A549 (cell line): Measurements from ENCODE around the gene COL13A1. TPM values are rescaled to one million over a fixed set of nuclear protein-coding genes. Genes with fewer than 3 reads are reported as not detected.

Experiments
- ATAC-seq, 2 experiments: fragments of 200-7000 bp in 1 of 2; fragments of >200 bp in 1 of 2; cut with Nextera tagmentation in 1 of 2; cut with Tn5 transposase in 1 of 2; 3 replicates each; pipeline versions ENCODE4 v1.8.0 to v1.9.1; 2018 to 2020; ENCODE audit warnings: mild to moderate bottlenecking in 1 of 2, moderate library complexity in 1 of 2
- CTCF ChIA-PET: fragments of 300-600 bp; sonication (Branson Sonifier 250); formaldehyde crosslinking; extraction: SDS; loops from one replicate; lab custom pipeline; 2021; ENCODE audit warnings: antibody characterized with exemption, inconsistent platforms; lab: Yijun Ruan, JAX
- POLR2A ChIA-PET: fragments of 350-600 bp; formaldehyde crosslinking; extraction: SDS; loops from one replicate; lab custom pipeline; 2021; ENCODE audit warnings: antibody characterized with exemption, inconsistent platforms; lab: Yijun Ruan, JAX
- DNase-seq, 2 experiments: peaks; one replicate each; pipeline versions ENCODE4 v3.0.0 to v3.0.0-alpha.2; 2011 to 2016; ENCODE audit warnings: low read depth in 1 of 2, low spot score in 1 of 2
- FAIRE-seq: peaks from 2 replicates; lab custom pipeline; 2011; peaks lifted over from hg19 to GRCh38; lab: Jason Lieb, UNC
- H3K27ac ChIP-seq, 2 experiments: fragments of >200 bp; sonication (Bioruptor Twin); formaldehyde crosslinking; 3 replicates each; pipeline ENCODE4 v1.5.1; 2016 to 2017
- H3K4me1 ChIP-seq: fragments of >200 bp; sonication (Bioruptor Twin); formaldehyde crosslinking; 3 replicates; pipeline ENCODE4 v1.6.1; 2016
- H3K4me2 ChIP-seq: fragments of >200 bp; sonication (Bioruptor Twin); formaldehyde crosslinking; 3 replicates; pipeline ENCODE4 v1.6.1; 2016
- H3K4me3 ChIP-seq: fragments of >200 bp; sonication (Bioruptor Twin); formaldehyde crosslinking; 3 replicates; pipeline ENCODE4 v1.5.1; 2016
- H3K9me3 ChIP-seq: fragments of >200 bp; sonication (Bioruptor Twin); formaldehyde crosslinking; 3 replicates; pipeline ENCODE4 v1.6.1; 2016
- CBX8 ChIP-seq: fragments of 200-600 bp; sonication (generic); IDR thresholded peaks from 2 replicates; pipeline ENCODE4 v1.6.1; 2016
- CHD4 ChIP-seq: fragments of 200-600 bp; sonication (generic); IDR thresholded peaks from 2 replicates; pipeline ENCODE4 v1.6.1; 2016; ENCODE audit warnings: antibody characterized with exemption, mild to moderate bottlenecking, borderline replicate concordance
- EP300 ChIP-seq, 2 experiments: fragments of >200 bp; sonication (Bioruptor Twin); formaldehyde crosslinking; IDR thresholded peaks; 2 replicates in 1 of 2; 3 replicates in 1 of 2; pipeline ENCODE4 v1.6.1; 2016 to 2017
- FOSL2 ChIP-seq, 2 experiments: fragments of 450-650 bp in 1 of 2; fragments of >200 bp in 1 of 2; sonication (Bioruptor Twin) in 1 of 2; formaldehyde crosslinking; IDR thresholded peaks; 2 replicates each; pipeline versions ENCODE4 v1.5.0 to v1.6.1; 2016 to 2020; ENCODE audit warnings: mild to moderate bottlenecking in 1 of 2, moderate library complexity in 1 of 2
- HEYL ChIP-seq: fragments of 250-450 bp; sonication (Bioruptor Pico); IDR thresholded peaks from 2 replicates; pipeline ENCODE4 v1.8.0; 2021; ENCODE audit warnings: mild to moderate bottlenecking, moderate library complexity
- HOXA7 ChIP-seq: fragments of 250-450 bp; sonication (Bioruptor Pico); IDR thresholded peaks from 2 replicates; pipeline ENCODE4 v1.5.0; 2020; ENCODE audit warnings: mild to moderate bottlenecking, moderate library complexity
- HOXB5 ChIP-seq: fragments of 250-450 bp; sonication (Bioruptor Pico); IDR thresholded peaks from 2 replicates; pipeline ENCODE4 v1.5.0; 2020; ENCODE audit warnings: mild to moderate bottlenecking, moderate library complexity
- JUN ChIP-seq, 2 experiments: fragments of >200 bp; sonication (Bioruptor Twin); formaldehyde crosslinking; IDR thresholded peaks; 2 replicates in 1 of 2; 3 replicates in 1 of 2; pipeline ENCODE4 v1.6.1; 2016 to 2017
- KDM5A ChIP-seq: fragments of 200-600 bp; sonication (generic); IDR thresholded peaks from 2 replicates; pipeline ENCODE4 v1.6.1; 2016; ENCODE audit warnings: antibody characterized with exemption, mild to moderate bottlenecking
- MAFK ChIP-seq: fragments of 450-650 bp; IDR thresholded peaks from 2 replicates; pipeline ENCODE4 v1.6.1; 2014; ENCODE audit not compliant: partially characterized antibody
- RFX5 ChIP-seq: fragments of 450-650 bp; IDR thresholded peaks from 2 replicates; pipeline ENCODE4 v1.7.1; 2014; ENCODE audit warnings: antibody characterized with exemption, mild to moderate bottlenecking, moderate library complexity
- SMC3 ChIP-seq: fragments of >200 bp; sonication (Bioruptor Twin); formaldehyde crosslinking; IDR thresholded peaks from 3 replicates; pipeline ENCODE4 v1.6.1; 2018; ENCODE audit warnings: inconsistent platforms
- SREBF2 ChIP-seq: fragments of 450-650 bp; IDR thresholded peaks from 2 replicates; pipeline ENCODE4 v1.6.1; 2014; ENCODE audit warnings: mild to moderate bottlenecking, moderate library complexity
- TFCP2L1 ChIP-seq: fragments of 250-450 bp; sonication (Bioruptor Pico); IDR thresholded peaks from 2 replicates; pipeline ENCODE4 v1.5.0; 2021; ENCODE audit warnings: mild to moderate bottlenecking
- ZNF302 ChIP-seq: fragments of 250-450 bp; sonication (Bioruptor Pico); IDR thresholded peaks from 2 replicates; pipeline ENCODE4 v1.9.0; 2021; ENCODE audit warnings: inconsistent platforms, mild to moderate bottlenecking, moderate library complexity
- ZSCAN20 ChIP-seq: fragments of 250-450 bp; sonication (Bioruptor Pico); IDR thresholded peaks from 2 replicates; pipeline ENCODE4 v1.8.0; 2022; ENCODE audit warnings: mild to moderate bottlenecking, moderate library complexity
- WGBS: methylation state at CpG from one replicate; pipeline ENCODE4 v1.1.6; 2017; ENCODE audit errors: missing lambda C conversion rate; 5-methylcytosine and 5-hydroxymethylcytosine counted together
- polyA plus RNA-seq, 4 experiments: library from polyadenylated mRNA; depleted of rRNA in 3 of 4; stranded (reverse); fragments of >200 nt; fragmentation: RNase III in 1 of 4; extraction: RNeasy Plus Mini Kit Qiagen cat#74134 plus additional on column Dnase treatment in 1 of 4; gene quantifications; 2 replicates in 3 of 4; 3 replicates in 1 of 4; pipeline ENCODE4 v1.2.3, GENCODE V29; 2011 to 2017
- TF ChIP-seq, protein P1 (sequence below): fragments of 450-650 bp; IDR thresholded peaks from 2 replicates; pipeline ENCODE4 v1.6.1; 2014; ENCODE audit warnings: antibody characterized with exemption
- TF ChIP-seq, protein P2 (sequence below): fragments of 250-450 bp; sonication (Bioruptor Pico); IDR thresholded peaks from 2 replicates; pipeline ENCODE4 v1.5.0; 2020; ENCODE audit warnings: low read depth, mild to moderate bottlenecking, moderate library complexity
- TF ChIP-seq, protein P3 (sequence below): IDR thresholded peaks from 2 replicates; pipeline ENCODE4 v1.6.1; 2012; ENCODE audit warnings: low read depth, borderline replicate concordance
- TF ChIP-seq, protein P4 (sequence below): fragments of 200-600 bp; sonication (generic); IDR thresholded peaks from 2 replicates; pipeline ENCODE4 v1.6.1; 2016; ENCODE audit warnings: antibody characterized with exemption, mild to moderate bottlenecking, moderate library complexity
- TF ChIP-seq, protein P5 (sequence below): fragments of 250-450 bp; sonication (Bioruptor Pico); IDR thresholded peaks from 2 replicates; pipeline ENCODE4 v1.5.0; 2021; ENCODE audit warnings: mild to moderate bottlenecking, moderate library complexity, borderline replicate concordance

COL13A1 gene
- polyA plus RNA-seq, 2 of the 4 experiments (the other 2 are of a cell fraction): 0.08 to 0.27 TPM

DNA sequence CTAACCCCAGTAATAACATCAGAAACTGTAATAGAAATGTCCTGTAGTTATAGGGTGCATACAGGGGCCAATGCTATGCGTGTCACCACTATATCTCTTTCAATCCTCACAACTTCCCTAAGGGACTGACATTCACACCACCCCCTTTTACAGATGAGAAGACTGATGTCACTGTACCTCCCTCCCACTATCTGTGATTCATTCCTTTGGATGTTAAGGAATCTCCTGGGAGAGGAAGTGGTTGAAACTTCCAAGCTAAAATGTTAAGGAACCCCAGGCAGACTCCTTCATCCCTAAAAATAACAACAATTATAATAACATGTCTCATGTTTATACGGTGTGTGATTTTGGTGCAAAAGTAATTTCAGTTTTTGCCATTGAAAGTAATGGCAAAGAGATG, 5.4 kb downstream of the COL13A1 start:
- peak; percentile 14 to 32; a peak in 3 of 6 replicates for ATAC-seq
- no peak for TF ChIP-seq CBX8
- TF ChIP-seq ZNF302: no peak
- TF ChIP-seq, protein P1, sequence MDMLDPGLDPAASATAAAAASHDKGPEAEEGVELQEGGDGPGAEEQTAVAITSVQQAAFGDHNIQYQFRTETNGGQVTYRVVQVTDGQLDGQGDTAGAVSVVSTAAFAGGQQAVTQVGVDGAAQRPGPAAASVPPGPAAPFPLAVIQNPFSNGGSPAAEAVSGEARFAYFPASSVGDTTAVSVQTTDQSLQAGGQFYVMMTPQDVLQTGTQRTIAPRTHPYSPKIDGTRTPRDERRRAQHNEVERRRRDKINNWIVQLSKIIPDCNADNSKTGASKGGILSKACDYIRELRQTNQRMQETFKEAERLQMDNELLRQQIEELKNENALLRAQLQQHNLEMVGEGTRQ: no peak
- TF ChIP-seq, protein P2, sequence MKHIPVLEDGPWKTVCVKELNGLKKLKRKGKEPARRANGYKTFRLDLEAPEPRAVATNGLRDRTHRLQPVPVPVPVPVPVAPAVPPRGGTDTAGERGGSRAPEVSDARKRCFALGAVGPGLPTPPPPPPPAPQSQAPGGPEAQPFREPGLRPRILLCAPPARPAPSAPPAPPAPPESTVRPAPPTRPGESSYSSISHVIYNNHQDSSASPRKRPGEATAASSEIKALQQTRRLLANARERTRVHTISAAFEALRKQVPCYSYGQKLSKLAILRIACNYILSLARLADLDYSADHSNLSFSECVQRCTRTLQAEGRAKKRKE (CRISPR knock-in tag): no peak
- TF ChIP-seq ZSCAN20 (CRISPR knock-in tag): no peak
- TF ChIP-seq, protein P3, sequence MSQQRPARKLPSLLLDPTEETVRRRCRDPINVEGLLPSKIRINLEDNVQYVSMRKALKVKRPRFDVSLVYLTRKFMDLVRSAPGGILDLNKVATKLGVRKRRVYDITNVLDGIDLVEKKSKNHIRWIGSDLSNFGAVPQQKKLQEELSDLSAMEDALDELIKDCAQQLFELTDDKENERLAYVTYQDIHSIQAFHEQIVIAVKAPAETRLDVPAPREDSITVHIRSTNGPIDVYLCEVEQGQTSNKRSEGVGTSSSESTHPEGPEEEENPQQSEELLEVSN: no peak
- no peak for TF ChIP-seq JUN (IDR thresholded peaks at IDR 0.05)
- TF ChIP-seq, protein P4, sequence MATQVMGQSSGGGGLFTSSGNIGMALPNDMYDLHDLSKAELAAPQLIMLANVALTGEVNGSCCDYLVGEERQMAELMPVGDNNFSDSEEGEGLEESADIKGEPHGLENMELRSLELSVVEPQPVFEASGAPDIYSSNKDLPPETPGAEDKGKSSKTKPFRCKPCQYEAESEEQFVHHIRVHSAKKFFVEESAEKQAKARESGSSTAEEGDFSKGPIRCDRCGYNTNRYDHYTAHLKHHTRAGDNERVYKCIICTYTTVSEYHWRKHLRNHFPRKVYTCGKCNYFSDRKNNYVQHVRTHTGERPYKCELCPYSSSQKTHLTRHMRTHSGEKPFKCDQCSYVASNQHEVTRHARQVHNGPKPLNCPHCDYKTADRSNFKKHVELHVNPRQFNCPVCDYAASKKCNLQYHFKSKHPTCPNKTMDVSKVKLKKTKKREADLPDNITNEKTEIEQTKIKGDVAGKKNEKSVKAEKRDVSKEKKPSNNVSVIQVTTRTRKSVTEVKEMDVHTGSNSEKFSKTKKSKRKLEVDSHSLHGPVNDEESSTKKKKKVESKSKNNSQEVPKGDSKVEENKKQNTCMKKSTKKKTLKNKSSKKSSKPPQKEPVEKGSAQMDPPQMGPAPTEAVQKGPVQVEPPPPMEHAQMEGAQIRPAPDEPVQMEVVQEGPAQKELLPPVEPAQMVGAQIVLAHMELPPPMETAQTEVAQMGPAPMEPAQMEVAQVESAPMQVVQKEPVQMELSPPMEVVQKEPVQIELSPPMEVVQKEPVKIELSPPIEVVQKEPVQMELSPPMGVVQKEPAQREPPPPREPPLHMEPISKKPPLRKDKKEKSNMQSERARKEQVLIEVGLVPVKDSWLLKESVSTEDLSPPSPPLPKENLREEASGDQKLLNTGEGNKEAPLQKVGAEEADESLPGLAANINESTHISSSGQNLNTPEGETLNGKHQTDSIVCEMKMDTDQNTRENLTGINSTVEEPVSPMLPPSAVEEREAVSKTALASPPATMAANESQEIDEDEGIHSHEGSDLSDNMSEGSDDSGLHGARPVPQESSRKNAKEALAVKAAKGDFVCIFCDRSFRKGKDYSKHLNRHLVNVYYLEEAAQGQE: no peak
- TF ChIP-seq FOSL2 (IDR thresholded peaks at IDR 0.05): no peak
- peak; percentile 22; the same call in 1 of the 2 replicates for TF ChIP-seq FOSL2 (CRISPR knock-in tag; IDR thresholded peaks at IDR 0.05)
- TF ChIP-seq, all 56 proteins: peak for 1
- Histone ChIP-seq H3K27ac (peak overlapping the region in 1 of 2 experiments; percentile 59; a peak in 1 of 6 replicates), H3K4me1 (peaks cover 13% of the 10 kb centered on the region), H3K4me3 (no peak overlapping the region), H3K4me2 (peak overlapping the region; percentile 26; the same call in 2 of the 3 replicates), H3K9me3 (no peaks in the 10 kb centered on the region)
- ChIA-PET POLR2A (no interaction called here), CTCF (interaction anchor here (0.8 to 5.9 kb wide), 5 partner anchors 12 to 162 kb away, joined by 3 to 41 read pairs (median 5); no protein-coding TSS in a partner anchor)
- 20% methylated on average over 2 of the region's 2 CpGs for WGBS
- peak; percentile 40 to 50 for DNase-seq
- FAIRE-seq: no peak

DNA sequence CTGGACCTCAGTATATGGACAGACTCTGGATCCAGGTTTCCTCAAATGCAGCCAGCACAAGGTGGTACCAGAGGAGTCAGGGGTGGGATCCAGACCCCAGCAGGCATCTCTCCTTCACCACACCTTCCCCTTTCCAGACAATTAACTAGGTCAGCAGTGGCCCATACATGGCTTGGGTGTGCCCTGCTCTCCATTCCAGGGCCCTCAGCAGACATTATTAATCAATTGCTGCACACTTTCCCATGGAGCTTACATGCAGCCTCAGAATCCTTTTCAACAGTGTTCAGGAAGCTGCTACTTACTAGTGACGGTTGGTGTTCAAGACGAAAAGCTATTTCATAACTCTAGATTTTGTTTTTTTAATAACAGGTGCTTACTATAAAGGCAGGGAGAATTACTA, 6.0 kb downstream of the COL13A1 start:
- TF ChIP-seq ZNF302: no peak
- TF ChIP-seq EP300 (IDR thresholded peaks at IDR 0.05): no peak
- no peak for TF ChIP-seq KDM5A
- TF ChIP-seq MAFK: no peak
- TF ChIP-seq TFCP2L1 (CRISPR knock-in tag): no peak
- TF ChIP-seq HEYL (CRISPR knock-in tag): no peak
- TF ChIP-seq, protein P5, sequence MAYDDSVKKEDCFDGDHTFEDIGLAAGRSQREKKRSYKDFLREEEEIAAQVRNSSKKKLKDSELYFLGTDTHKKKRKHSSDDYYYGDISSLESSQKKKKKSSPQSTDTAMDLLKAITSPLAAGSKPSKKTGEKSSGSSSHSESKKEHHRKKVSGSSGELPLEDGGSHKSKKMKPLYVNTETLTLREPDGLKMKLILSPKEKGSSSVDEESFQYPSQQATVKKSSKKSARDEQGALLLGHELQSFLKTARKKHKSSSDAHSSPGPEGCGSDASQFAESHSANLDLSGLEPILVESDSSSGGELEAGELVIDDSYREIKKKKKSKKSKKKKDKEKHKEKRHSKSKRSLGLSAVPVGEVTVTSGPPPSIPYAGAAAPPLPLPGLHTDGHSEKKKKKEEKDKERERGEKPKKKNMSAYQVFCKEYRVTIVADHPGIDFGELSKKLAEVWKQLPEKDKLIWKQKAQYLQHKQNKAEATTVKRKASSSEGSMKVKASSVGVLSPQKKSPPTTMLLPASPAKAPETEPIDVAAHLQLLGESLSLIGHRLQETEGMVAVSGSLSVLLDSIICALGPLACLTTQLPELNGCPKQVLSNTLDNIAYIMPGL (CRISPR knock-in tag): no peak
- TF ChIP-seq HOXB5 (CRISPR knock-in tag): no peak
- no peak for TF ChIP-seq HOXA7 (CRISPR knock-in tag)
- TF ChIP-seq SREBF2: no peak
- no peak for TF ChIP-seq CHD4
- no peak for TF ChIP-seq RFX5
- no peak for TF ChIP-seq SMC3
- no peak overlapping the region for H3K4me3 ChIP-seq
- WGBS: 74% methylated on average over 2 of the region's 2 CpGs
- ATAC-seq: no peak; a peak in 3 of 6 replicates
- DNase-seq: peak in 1 of 2 experiments; percentile 37
- POLR2A ChIA-PET: no interaction called here
- CTCF ChIA-PET: interaction anchor here (0.8 to 6.2 kb wide), 8 partner anchors 7 to 163 kb away, joined by 3 to 41 read pairs (median 4); no protein-coding TSS in a partner anchor
- peak overlapping the region in 1 of 2 experiments; percentile 59; a peak in 2 of 6 replicates for H3K27ac ChIP-seq
- FAIRE-seq: no peak
- no peaks in the 10 kb centered on the region for H3K9me3 ChIP-seq
- H3K4me2 ChIP-seq: peak overlapping the region; percentile 26; the same call in 2 of the 3 replicates
- H3K4me1 ChIP-seq: peaks cover 10% of the 10 kb centered on the region
